Measurements from ENCODE around the gene C1orf210.

The C1orf210 gene

DNA sequence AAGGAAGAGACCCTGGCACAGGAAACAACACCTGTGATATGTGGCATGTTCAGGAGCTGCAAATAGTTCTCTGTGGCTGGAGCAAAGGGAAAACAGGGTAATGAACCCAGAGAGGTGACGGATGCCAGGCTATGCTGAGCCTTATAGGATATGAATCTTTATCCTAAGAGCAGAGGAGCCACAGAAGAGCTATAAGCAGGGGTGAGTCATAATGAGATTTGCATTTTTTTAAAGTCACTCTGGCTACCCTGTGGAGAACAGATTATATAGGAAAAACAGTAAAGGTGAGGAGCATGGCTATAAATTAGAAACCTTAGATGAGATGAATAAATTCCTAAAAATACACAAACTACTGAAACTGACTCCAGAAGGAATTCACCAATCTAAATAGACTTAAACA, 39.4 kb upstream of the C1orf210 start:
- no peak overlapping the region for H3K4me3 ChIP-seq (replicated peaks; ENCODE audit: low read depth, low read length)
- no peak for DNase-seq (ENCODE audit: low read depth)
- TF ChIP-seq, protein P1, sequence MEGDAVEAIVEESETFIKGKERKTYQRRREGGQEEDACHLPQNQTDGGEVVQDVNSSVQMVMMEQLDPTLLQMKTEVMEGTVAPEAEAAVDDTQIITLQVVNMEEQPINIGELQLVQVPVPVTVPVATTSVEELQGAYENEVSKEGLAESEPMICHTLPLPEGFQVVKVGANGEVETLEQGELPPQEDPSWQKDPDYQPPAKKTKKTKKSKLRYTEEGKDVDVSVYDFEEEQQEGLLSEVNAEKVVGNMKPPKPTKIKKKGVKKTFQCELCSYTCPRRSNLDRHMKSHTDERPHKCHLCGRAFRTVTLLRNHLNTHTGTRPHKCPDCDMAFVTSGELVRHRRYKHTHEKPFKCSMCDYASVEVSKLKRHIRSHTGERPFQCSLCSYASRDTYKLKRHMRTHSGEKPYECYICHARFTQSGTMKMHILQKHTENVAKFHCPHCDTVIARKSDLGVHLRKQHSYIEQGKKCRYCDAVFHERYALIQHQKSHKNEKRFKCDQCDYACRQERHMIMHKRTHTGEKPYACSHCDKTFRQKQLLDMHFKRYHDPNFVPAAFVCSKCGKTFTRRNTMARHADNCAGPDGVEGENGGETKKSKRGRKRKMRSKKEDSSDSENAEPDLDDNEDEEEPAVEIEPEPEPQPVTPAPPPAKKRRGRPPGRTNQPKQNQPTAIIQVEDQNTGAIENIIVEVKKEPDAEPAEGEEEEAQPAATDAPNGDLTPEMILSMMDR (IDR thresholded peaks at IDR 0.05; ENCODE audit: low read length, missing control alignments), result no peak

DNA sequence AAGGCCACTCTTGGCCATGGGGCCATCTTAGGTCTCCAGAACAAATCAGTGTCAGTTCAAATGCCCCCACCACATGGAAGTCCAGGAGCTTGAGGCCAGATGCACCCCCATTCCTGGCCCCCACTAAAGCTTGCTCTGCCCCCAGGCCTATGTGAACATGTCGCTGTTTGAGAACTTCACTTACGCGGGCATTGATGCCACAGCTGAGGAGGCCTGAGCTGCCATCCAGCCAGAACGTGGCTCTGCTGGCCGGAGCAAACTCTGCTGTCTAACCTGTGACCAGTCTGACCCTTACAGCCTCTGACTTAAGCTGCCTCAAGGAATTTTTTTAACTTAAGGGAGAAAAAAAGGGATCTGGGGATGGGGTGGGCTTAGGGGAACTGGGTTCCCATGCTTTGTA, 37.1 kb upstream of the C1orf210 start:
- TF ChIP-seq, protein P1 (IDR thresholded peaks at IDR 0.05; ENCODE audit: low read length, missing control alignments), result no peak
- DNase-seq (ENCODE audit: low read depth), result no peak
- H3K4me3 ChIP-seq (replicated peaks; ENCODE audit: low read depth, low read length), result no peak overlapping the region

DNA sequence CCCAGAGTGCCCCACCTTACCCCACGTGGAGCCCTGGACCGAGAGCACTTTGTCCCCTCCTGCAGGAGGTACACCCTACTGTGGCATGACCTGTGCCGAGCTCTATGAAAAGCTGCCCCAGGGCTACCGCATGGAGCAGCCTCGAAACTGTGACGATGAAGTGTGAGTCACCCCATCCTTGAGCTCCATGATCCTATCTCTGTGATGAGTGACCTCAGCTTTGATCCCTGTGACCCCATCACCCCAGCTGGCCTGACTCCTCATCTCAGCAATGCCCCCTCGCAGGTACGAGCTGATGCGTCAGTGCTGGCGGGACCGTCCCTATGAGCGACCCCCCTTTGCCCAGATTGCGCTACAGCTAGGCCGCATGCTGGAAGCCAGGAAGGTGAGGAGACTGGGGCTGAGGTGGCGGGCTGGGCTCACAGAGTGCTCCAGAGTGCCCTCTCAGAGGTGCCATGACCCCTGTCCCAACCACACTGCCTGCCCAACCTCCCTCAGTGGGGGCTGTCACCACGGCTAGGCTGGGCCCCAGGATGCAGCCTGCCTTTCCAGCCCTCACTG, 36.0 kb upstream of the C1orf210 start:
- TF ChIP-seq, protein P1 (IDR thresholded peaks at IDR 0.05; ENCODE audit: low read length, missing control alignments), result no peak
- H3K4me3 ChIP-seq (replicated peaks; ENCODE audit: low read depth, low read length), result no peak overlapping the region
- no peak for DNase-seq (ENCODE audit: low read depth)

DNA sequence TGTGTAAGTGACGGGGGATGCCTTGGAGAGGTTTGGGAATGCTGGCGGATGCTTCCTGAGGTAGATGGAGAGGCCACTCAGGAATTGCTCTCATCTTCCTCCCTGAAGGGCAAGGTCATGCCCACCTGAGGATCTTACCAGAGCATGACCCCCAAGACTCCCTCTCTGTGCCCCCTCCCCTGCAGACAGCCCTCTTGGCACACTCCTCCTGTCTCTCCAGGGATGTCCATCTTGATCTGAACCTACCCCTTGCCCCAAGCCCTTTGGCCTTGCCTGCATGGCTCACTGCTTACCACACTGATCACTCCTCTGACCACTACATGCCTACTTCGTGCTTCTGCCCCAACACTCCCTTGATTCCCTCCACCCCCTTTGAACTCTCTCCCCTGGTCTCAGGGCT, 34.4 kb upstream of the C1orf210 start:
- TF ChIP-seq, protein P1 (IDR thresholded peaks at IDR 0.05; ENCODE audit: low read length, missing control alignments), result no peak
- H3K4me3 ChIP-seq (replicated peaks; ENCODE audit: low read depth, low read length), result no peak overlapping the region
- no peak for DNase-seq (ENCODE audit: low read depth)

DNA sequence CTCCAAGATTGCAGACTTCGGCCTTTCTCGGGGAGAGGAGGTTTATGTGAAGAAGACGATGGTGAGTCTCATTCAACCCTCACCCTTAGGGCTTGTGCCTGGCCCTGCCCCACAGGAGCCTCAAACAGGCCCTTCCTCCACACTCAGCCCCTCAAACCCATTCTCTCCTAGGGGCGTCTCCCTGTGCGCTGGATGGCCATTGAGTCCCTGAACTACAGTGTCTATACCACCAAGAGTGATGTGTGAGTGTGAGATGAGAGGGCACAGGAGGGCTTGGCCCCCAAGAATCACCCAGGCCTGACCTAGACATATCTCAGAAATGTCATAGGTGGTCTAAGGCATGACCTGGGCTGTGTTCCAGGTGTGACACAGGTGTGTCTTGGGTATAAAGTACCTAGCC, 33.9 kb upstream of the C1orf210 start:
- no peak for DNase-seq (ENCODE audit: low read depth)
- TF ChIP-seq, protein P1 (IDR thresholded peaks at IDR 0.05; ENCODE audit: low read length, missing control alignments), result no peak

DNA sequence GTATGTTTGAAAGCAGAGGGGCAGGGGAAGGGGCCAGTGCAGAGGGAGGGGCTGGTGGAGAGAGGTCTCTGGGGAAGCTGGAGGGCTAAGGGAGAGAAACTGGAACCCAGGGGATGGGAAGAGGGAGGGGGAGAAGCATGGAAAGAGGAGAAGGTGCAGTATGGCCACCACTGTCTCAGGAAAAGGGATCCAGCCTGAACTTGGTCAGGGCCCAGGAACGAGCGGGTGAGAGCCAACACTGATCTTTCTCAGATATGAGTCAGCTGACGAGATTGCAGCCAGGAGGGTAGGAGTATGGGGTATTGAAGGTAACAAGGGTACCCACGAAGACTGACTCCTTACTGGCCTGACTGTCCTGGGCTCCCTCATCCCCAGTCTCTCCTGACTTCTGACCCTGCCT, 33.5 kb upstream of the C1orf210 start:
- H3K4me3 ChIP-seq (replicated peaks; ENCODE audit: low read depth, low read length), result no peak overlapping the region
- no peak for DNase-seq (ENCODE audit: low read depth)
- TF ChIP-seq, protein P1 (IDR thresholded peaks at IDR 0.05; ENCODE audit: low read length, missing control alignments), result no peak

More for the DNA sequence above, 33.9 kb upstream of the C1orf210 start:
- no peak overlapping the region for H3K4me3 ChIP-seq (replicated peaks; ENCODE audit: low read depth, low read length)

DNA sequence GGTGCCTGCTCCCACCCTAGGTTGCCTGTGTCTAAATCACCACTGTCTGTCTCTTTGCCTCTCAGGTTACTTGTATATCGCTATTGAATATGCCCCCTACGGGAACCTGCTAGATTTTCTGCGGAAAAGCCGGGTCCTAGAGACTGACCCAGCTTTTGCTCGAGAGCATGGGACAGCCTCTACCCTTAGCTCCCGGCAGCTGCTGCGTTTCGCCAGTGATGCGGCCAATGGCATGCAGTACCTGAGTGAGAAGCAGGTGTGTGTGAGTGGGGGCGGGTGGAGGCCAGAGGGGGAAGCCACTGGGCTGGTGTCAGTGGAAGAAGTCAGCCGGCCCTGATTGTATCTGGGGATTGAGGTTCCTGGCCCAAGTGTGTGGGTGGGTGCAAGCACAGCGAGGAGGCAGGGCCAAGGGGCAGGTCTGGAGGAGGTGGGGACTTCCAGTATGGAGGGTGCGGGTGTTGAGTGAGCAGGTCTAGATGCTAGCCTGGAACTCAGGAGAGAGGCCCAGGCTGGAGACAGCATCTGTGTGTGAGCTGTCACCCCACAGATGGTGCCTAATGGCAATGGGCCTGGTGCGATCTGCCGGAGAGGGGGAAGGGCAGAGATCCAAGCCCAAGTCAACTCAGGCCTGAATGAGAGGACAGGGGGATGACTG, 32.6 kb upstream of the C1orf210 start:
- TF ChIP-seq, protein P1 (IDR thresholded peaks at IDR 0.05; ENCODE audit: low read length, missing control alignments), result no peak
- H3K4me3 ChIP-seq (replicated peaks; ENCODE audit: low read depth, low read length), result no peak overlapping the region
- no peak for DNase-seq (ENCODE audit: low read depth)

Data from fibroblast of pulmonary artery (primary cell).